ENCODE measurements around the gene CLCN3. TPM values are rescaled to one million over a fixed set of nuclear protein-coding genes. Genes with fewer than 3 reads are reported as not detected.
"Not testable (repeated sequence)": the region's sequence is repeated elsewhere in the genome, so short reads cannot be mapped to it uniquely, and the experiment has no call there.

Gene CLCN3
- total RNA-seq, 1 experiment from 2014 or later, result 29.1 TPM

DNA sequence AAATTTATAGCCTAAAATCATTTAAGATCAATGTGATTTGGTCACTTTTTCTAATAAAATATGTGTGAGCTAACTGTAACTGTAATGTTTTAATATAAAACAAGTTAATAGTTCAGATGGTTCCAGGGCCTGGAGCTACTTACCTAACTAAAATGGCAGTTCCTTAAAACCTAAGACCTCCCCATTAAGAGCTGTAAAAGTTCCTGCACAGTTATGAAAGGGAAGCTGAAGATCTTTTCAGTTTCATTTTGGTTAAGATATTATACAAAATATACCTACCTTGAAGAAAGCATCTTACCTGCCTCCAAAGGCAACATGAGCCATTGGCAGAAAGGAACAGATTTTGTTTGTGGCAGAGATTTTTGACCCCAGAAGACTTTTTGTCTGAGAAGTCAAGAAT is 107.2 kb downstream of the CLCN3 start:
- no peak for DNase-seq (ENCODE audit: low spot score)
- H3K4me1 Mint-ChIP-seq, result peaks cover 4% of the 10 kb centered on the region
- no peak overlapping the region for H3K4me3 Mint-ChIP-seq
- H3K27me3 Mint-ChIP-seq (ENCODE audit: low read depth), result no peaks in the 10 kb centered on the region
- CTCF ChIA-PET, result no interaction called here
- no peak for ATAC-seq
- H3K9me3 Mint-ChIP-seq, result no peaks in the 10 kb centered on the region
- POLR2A ChIA-PET, result no interaction called here
- peaks cover 6% of the 10 kb centered on the region for H3K36me3 Mint-ChIP-seq
- TF ChIP-seq MXD4 (CRISPR knock-in tag; IDR thresholded peaks at IDR 0.05; ENCODE audit: borderline replicate concordance), result no peak
- TF ChIP-seq SMAD3 (CRISPR knock-in tag; IDR thresholded peaks at IDR 0.05; ENCODE audit: borderline replicate concordance), result no peak
- no peak for TF ChIP-seq CBFB (CRISPR knock-in tag; IDR thresholded peaks at IDR 0.05; ENCODE audit: low read depth)
- TF ChIP-seq, protein P1, sequence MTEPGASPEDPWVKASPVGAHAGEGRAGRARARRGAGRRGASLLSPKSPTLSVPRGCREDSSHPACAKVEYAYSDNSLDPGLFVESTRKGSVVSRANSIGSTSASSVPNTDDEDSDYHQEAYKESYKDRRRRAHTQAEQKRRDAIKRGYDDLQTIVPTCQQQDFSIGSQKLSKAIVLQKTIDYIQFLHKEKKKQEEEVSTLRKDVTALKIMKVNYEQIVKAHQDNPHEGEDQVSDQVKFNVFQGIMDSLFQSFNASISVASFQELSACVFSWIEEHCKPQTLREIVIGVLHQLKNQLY (CRISPR knock-in tag; IDR thresholded peaks at IDR 0.05), result no peak
- no peak for TF ChIP-seq E2F1 (CRISPR knock-in tag; IDR thresholded peaks at IDR 0.05)
- TF ChIP-seq CREM (CRISPR knock-in tag; IDR thresholded peaks at IDR 0.05), result no peak
- TF ChIP-seq, protein P2, sequence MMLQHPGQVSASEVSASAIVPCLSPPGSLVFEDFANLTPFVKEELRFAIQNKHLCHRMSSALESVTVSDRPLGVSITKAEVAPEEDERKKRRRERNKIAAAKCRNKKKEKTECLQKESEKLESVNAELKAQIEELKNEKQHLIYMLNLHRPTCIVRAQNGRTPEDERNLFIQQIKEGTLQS (CRISPR knock-in tag; conservative IDR thresholded peaks at IDR 0.05), result no peak
- TF ChIP-seq, protein P3, sequence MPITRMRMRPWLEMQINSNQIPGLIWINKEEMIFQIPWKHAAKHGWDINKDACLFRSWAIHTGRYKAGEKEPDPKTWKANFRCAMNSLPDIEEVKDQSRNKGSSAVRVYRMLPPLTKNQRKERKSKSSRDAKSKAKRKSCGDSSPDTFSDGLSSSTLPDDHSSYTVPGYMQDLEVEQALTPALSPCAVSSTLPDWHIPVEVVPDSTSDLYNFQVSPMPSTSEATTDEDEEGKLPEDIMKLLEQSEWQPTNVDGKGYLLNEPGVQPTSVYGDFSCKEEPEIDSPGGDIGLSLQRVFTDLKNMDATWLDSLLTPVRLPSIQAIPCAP (CRISPR knock-in tag; IDR thresholded peaks at IDR 0.05), result no peak
- TF ChIP-seq ZNF671 (CRISPR knock-in tag; IDR thresholded peaks at IDR 0.05), result no peak
- no peak for TF ChIP-seq ZNF317 (CRISPR knock-in tag; IDR thresholded peaks at IDR 0.05; ENCODE audit: borderline replicate concordance, low read depth)
- no peak overlapping the region for H3K27ac Mint-ChIP-seq

DNA sequence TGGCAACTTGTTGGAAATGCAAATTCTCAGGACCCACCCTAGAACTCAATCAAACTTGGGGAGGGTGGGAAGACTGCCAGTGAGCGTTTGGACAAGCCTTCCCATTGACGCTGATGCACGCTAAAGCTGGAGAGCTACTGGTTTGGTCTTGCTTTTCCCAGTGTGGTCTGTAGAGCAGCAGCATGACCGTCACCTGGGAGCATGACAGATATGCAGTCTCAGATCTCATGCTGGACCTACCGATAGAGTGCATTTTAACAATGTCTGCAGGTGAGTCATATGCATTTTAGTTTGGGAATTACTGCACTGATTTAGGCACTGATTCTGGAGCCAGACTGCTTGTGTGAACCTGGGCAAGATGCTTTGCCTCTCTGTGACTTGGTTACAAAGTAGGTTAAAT is 110.2 kb downstream of the CLCN3 start:
- Mint-ChIP-seq H3K4me1 (peaks cover 4% of the 10 kb centered on the region), H3K27me3 (ENCODE audit: low read depth) (no peaks in the 10 kb centered on the region), H3K4me3 (no peak overlapping the region), H3K36me3 (peaks cover 8% of the 10 kb centered on the region), H3K9me3 (no peaks in the 10 kb centered on the region), H3K27ac (no peak overlapping the region)
- POLR2A ChIA-PET, result no interaction called here
- DNase-seq (ENCODE audit: low spot score), result no peak
- TF ChIP-seq OVOL2 (CRISPR knock-in tag; IDR thresholded peaks at IDR 0.05; ENCODE audit: borderline replicate concordance), result no peak
- TF ChIP-seq ZNF416 (CRISPR knock-in tag; IDR thresholded peaks at IDR 0.05), result no peak
- TF ChIP-seq SOX15 (CRISPR knock-in tag; IDR thresholded peaks at IDR 0.05), result no peak
- no peak for TF ChIP-seq ARID4B (CRISPR knock-in tag; IDR thresholded peaks at IDR 0.05; ENCODE audit: borderline replicate concordance)
- CTCF ChIA-PET, result no interaction called here
- ATAC-seq, result no peak

- POLR2A ChIA-PET, H3K9me3 Mint-ChIP-seq, CTCF ChIA-PET: not testable (repeated sequence)
Observed at GRCh38 chr4:169738604-169739003, 118.2 kb downstream of the CLCN3 start.

More at GRCh38 chr4:169738604-169739003, 118.2 kb downstream of the CLCN3 start:
- H3K4me3 Mint-ChIP-seq; H3K27ac Mint-ChIP-seq; DNase-seq (ENCODE audit: low spot score); ATAC-seq; H3K27me3 Mint-ChIP-seq (ENCODE audit: low read depth); H3K4me1 Mint-ChIP-seq: not testable (repeated sequence)
- H3K36me3 Mint-ChIP-seq, result peaks cover 25% of the 10 kb centered on the region
